K562 (cell line): ENCODE measurements around the gene S100A2.

Experiments used
- NFYB ChIP-seq: IDR thresholded peaks from 2 replicates; pipeline ENCODE4 v1.6.1; 2011; ENCODE audit warnings: mild to moderate bottlenecking, moderate library complexity; ENCODE audit not compliant: insufficient read length; ENCODE audit errors: extremely low read depth
- POLR2AphosphoS5 ChIP-seq: IDR thresholded peaks from 2 replicates; pipeline ENCODE4 v1.6.1; 2011; ENCODE audit warnings: mild to moderate bottlenecking, low read depth, low read length, moderate library complexity; ENCODE audit not compliant: control insufficient read depth, insufficient read depth

GRCh38 chr1:153527023-153527682 is 38.5 kb downstream of the S100A2 start:
- no peak for TF ChIP-seq POLR2AphosphoS5
- TF ChIP-seq NFYB: no peak
